ENCODE results near the gene TSHB.

GRCh38 chr1:115077286-115077983, 47.8 kb downstream of the TSHB start:
- no peak for TF ChIP-seq CTCF (IDR thresholded peaks at IDR 0.05)
- no peak for TF ChIP-seq ZFX (IDR thresholded peaks at IDR 0.05; ENCODE audit: borderline replicate concordance)

Data from 22Rv1 (cell line).